ACC112 (cell line): ENCODE results near the gene IL13.

ENCODE experiments used
- H2AFZ ChIP-seq: fragments of 200-600 bp; sonication (generic); one replicate; pipeline ENCODE4 v1.6.0; 2017; ENCODE audit warnings: antibody characterized with exemption, low read length; ENCODE audit not compliant: unreplicated experiment
- H3K27ac ChIP-seq: fragments of 200-600 bp; sonication (generic); 2 replicates; pipeline ENCODE4 v1.5.1; 2014; ENCODE audit warnings: low read depth, mild to moderate bottlenecking, antibody characterized with exemption, low read length, moderate library complexity
- H3K27me3 ChIP-seq: fragments of 200-600 bp; sonication (generic); 2 replicates; pipeline ENCODE4 v1.6.1; 2014; ENCODE audit warnings: mild to moderate bottlenecking, antibody characterized with exemption, low read length, moderate library complexity, mixed read lengths; ENCODE audit not compliant: insufficient read depth
- H3K36me3 ChIP-seq: fragments of 200-600 bp; sonication (generic); 2 replicates; pipeline ENCODE4 v1.6.1; 2016; ENCODE audit warnings: mild to moderate bottlenecking, antibody characterized with exemption, low read length, moderate library complexity, mixed read lengths; ENCODE audit not compliant: insufficient read depth
- H3K4me1 ChIP-seq: fragments of 200-600 bp; sonication (generic); one replicate; pipeline ENCODE4 v1.6.1; 2016; ENCODE audit warnings: low read length, mixed read lengths; ENCODE audit not compliant: insufficient read depth, unreplicated experiment, control insufficient read depth
- H3K4me3 ChIP-seq: fragments of 200-600 bp; sonication (generic); 2 replicates; pipeline ENCODE4 v1.5.1; 2014; ENCODE audit warnings: mild to moderate bottlenecking, low read depth, low read length
- H3K79me2 ChIP-seq: fragments of 200-600 bp; sonication (generic); one replicate; pipeline ENCODE4 v1.6.0; 2016; ENCODE audit warnings: low read length; ENCODE audit not compliant: control insufficient read depth, unreplicated experiment, insufficient read depth

The IL13 gene

GRCh38 chr5:132655821-132656773 lies 1.9 kb upstream of the IL13 start:
- Histone ChIP-seq H3K27ac (no peak overlapping the region), H2AFZ (peak overlapping the region; percentile 76), H3K27me3 (no peaks in the 10 kb centered on the region; the same call in 1 of the 2 replicates), H3K79me2 (no peaks in the 10 kb centered on the region), H3K4me3 (peak overlapping the region; percentile 75), H3K4me1 (no peaks in the 10 kb centered on the region), H3K36me3 (no peaks in the 10 kb centered on the region)

GRCh38 chr5:132656774-132657355 lies 1.1 kb upstream of the IL13 start:
- Histone ChIP-seq H3K4me3 (peak overlapping the region; percentile 75), H3K27me3 (no peaks in the 10 kb centered on the region; the same call in 1 of the 2 replicates), H3K36me3 (no peaks in the 10 kb centered on the region), H3K79me2 (no peaks in the 10 kb centered on the region), H3K27ac (no peak overlapping the region), H3K4me1 (no peaks in the 10 kb centered on the region), H2AFZ (peak overlapping the region; percentile 76)

- Histone ChIP-seq H3K36me3 (no peaks in the 10 kb centered on the region), H2AFZ (no peak overlapping the region), H3K27me3 (no peaks in the 10 kb centered on the region; the same call in 1 of the 2 replicates), H3K4me3 (no peak overlapping the region), H3K27ac (no peak overlapping the region), H3K4me1 (no peaks in the 10 kb centered on the region), H3K79me2 (no peaks in the 10 kb centered on the region)
These were observed 669 bp downstream of the IL13 start for GRCh38 chr5:132658381-132659302.

- no peaks in the 10 kb centered on the region for H3K36me3 ChIP-seq
- no peaks in the 10 kb centered on the region for H3K79me2 ChIP-seq
- no peak overlapping the region for H3K27ac ChIP-seq
- no peaks in the 10 kb centered on the region for H3K4me1 ChIP-seq
- no peak overlapping the region for H2AFZ ChIP-seq
- H3K27me3 ChIP-seq, result no peaks in the 10 kb centered on the region
- no peak overlapping the region for H3K4me3 ChIP-seq
These were observed 1.9 kb downstream of the IL13 start for GRCh38 chr5:132659598-132660493.

GRCh38 chr5:132661231-132662003 lies 3.4 kb downstream of the IL13 start:
- Histone ChIP-seq H3K27ac (no peak overlapping the region), H3K36me3 (no peaks in the 10 kb centered on the region), H3K4me3 (no peak overlapping the region), H2AFZ (no peak overlapping the region), H3K4me1 (no peaks in the 10 kb centered on the region), H3K27me3 (no peaks in the 10 kb centered on the region), H3K79me2 (no peaks in the 10 kb centered on the region)

GRCh38 chr5:132662004-132662401 lies 4.0 kb downstream of the IL13 start:
- no peaks in the 10 kb centered on the region for H3K79me2 ChIP-seq
- no peak overlapping the region for H3K4me3 ChIP-seq
- H3K27ac ChIP-seq, result no peak overlapping the region
- H3K4me1 ChIP-seq, result no peaks in the 10 kb centered on the region
- H3K27me3 ChIP-seq, result no peaks in the 10 kb centered on the region
- H3K36me3 ChIP-seq, result no peaks in the 10 kb centered on the region
- no peak overlapping the region for H2AFZ ChIP-seq

- Histone ChIP-seq H3K27me3 (no peaks in the 10 kb centered on the region), H2AFZ (no peak overlapping the region), H3K36me3 (no peaks in the 10 kb centered on the region), H3K4me3 (no peak overlapping the region), H3K79me2 (no peaks in the 10 kb centered on the region), H3K4me1 (no peaks in the 10 kb centered on the region), H3K27ac (no peak overlapping the region)
These were observed 5.2 kb downstream of the IL13 start for GRCh38 chr5:132662925-132663770.

GRCh38 chr5:132663771-132664695 lies 6.1 kb downstream of the IL13 start:
- Histone ChIP-seq H3K4me1 (no peaks in the 10 kb centered on the region), H3K36me3 (no peaks in the 10 kb centered on the region), H3K79me2 (no peaks in the 10 kb centered on the region), H2AFZ (no peak overlapping the region), H3K27me3 (no peaks in the 10 kb centered on the region), H3K4me3 (no peak overlapping the region), H3K27ac (no peak overlapping the region)
